ENCODE results near the gene HMG20A. TPM values are rescaled to one million over a fixed set of nuclear protein-coding genes. Genes with fewer than 3 reads are reported as not detected.

HMG20A gene
- total RNA-seq, 1 experiment from 2014 or later, result 60.2 TPM

GRCh38 chr15:77487888-77488287, 67.2 kb downstream of the HMG20A start:
- Mint-ChIP-seq H3K9me3 (no peaks in the 10 kb centered on the region), H3K27ac (peak overlapping the region in 1 of 3 experiments; percentile 33; a peak in 1 of 7 replicates), H3K36me3 (ENCODE audit: insufficient read depth in 1 of 3, low read depth in 3 of 3) (peaks cover 7 to 19% (median 17%) of the 10 kb centered on the region in 3 experiments; a peak in 6 of 7 replicates), H3K4me3 (no peak overlapping the region), H3K27me3 (ENCODE audit: low read depth) (no peaks in the 10 kb centered on the region), H3K4me1 (peaks cover 36 to 37% of the 10 kb centered on the region in 2 experiments)
- no peak overlapping the region for H2BK5ac ChIP-seq (ENCODE audit: insufficient read length, low read length)
- no peak overlapping the region for H3K27ac ChIP-seq (ENCODE audit: insufficient read length, low read depth, low read length)
- H4K91ac ChIP-seq (ENCODE audit: insufficient read length, low read depth, low read length), result no peak overlapping the region
- no peak overlapping the region for H2AK5ac ChIP-seq (ENCODE audit: insufficient read length, low read length)
- no peak for TF ChIP-seq CTCF (conservative IDR thresholded peaks at IDR 0.05)
- no peaks in the 10 kb centered on the region for H3K9me3 ChIP-seq (ENCODE audit: control insufficient read depth, low read depth, low read length)
- H3K4ac ChIP-seq (ENCODE audit: low read depth, low read length), result no peak overlapping the region
- no peak overlapping the region for H2BK120ac ChIP-seq (ENCODE audit: low read depth, low read length, poor library complexity, severe bottlenecking)
- H2AFZ ChIP-seq (ENCODE audit: low read length), result no peak overlapping the region
- H3K18ac ChIP-seq (ENCODE audit: insufficient read length, low read depth, low read length), result no peak overlapping the region
- H3K14ac ChIP-seq (ENCODE audit: insufficient read depth, low read length), result no peak overlapping the region
- H3K4me1 ChIP-seq (ENCODE audit: insufficient read depth, low read length), result peaks cover 11% of the 10 kb centered on the region
- no peaks in the 10 kb centered on the region for H3K79me2 ChIP-seq (ENCODE audit: insufficient read depth, low read length)
- no peak overlapping the region for H3K56ac ChIP-seq (ENCODE audit: insufficient read length, low read depth, low read length)
- no peak for DNase-seq
- no peaks in the 10 kb centered on the region for H3K23me2 ChIP-seq (ENCODE audit: insufficient read length, low read depth, low read length, poor library complexity, severe bottlenecking)
- no peak overlapping the region for H3T11ph ChIP-seq (ENCODE audit: low read length)
- no peak overlapping the region for H2BK20ac ChIP-seq (ENCODE audit: low read depth, low read length, poor library complexity, severe bottlenecking)
- no peak overlapping the region for H4K8ac ChIP-seq (replicated peaks; ENCODE audit: insufficient read length, low read depth, low read length)
- H4K20me1 ChIP-seq (ENCODE audit: control insufficient read depth, insufficient read depth, insufficient read length), result no peaks in the 10 kb centered on the region
- H3K79me1 ChIP-seq (ENCODE audit: insufficient read depth, low read depth, low read length, poor library complexity, severe bottlenecking), result no peaks in the 10 kb centered on the region
- H3K23ac ChIP-seq (ENCODE audit: insufficient read length, low read depth, low read length), result no peak overlapping the region
- H3K9ac ChIP-seq (ENCODE audit: extremely low read depth, insufficient read length, low read length), result no peak overlapping the region
- H4K5ac ChIP-seq (ENCODE audit: insufficient read length, low read depth, low read length), result no peak overlapping the region
- H2BK12ac ChIP-seq (ENCODE audit: insufficient read length, low read depth, low read length), result no peak overlapping the region
- no peak overlapping the region for H2BK15ac ChIP-seq (ENCODE audit: low read depth, low read length)
- no peaks in the 10 kb centered on the region for H3K27me3 ChIP-seq (ENCODE audit: insufficient read depth, low read length)
- H3K4me2 ChIP-seq (ENCODE audit: insufficient read depth, insufficient read length, low read length), result no peak overlapping the region

All from H9 (cell line).